ENCODE results near the gene POP7.

Gene POP7

GRCh38 chr7:100728196-100728595 is 22.3 kb downstream of the POP7 start:
- no peak for DNase-seq

GRCh38 chr7:100730136-100730800 is 24.3 kb downstream of the POP7 start:
- DNase-seq: no peak

- DNase-seq: no peak
Measured at GRCh38 chr7:100731937-100732636, 26.2 kb downstream of the POP7 start.

- DNase-seq: no peak
Measured at GRCh38 chr7:100735730-100736129, 29.8 kb downstream of the POP7 start.

GRCh38 chr7:100736671-100737070 is 30.8 kb downstream of the POP7 start:
- no peak for DNase-seq

GRCh38 chr7:100739934-100740333 is 34.0 kb downstream of the POP7 start:
- no peak for DNase-seq

GRCh38 chr7:100744605-100745004 is 38.7 kb downstream of the POP7 start:
- DNase-seq: no peak

- DNase-seq: no peak
Measured at GRCh38 chr7:100745184-100745583, 39.3 kb downstream of the POP7 start.

GRCh38 chr7:100752994-100753393 is 47.1 kb downstream of the POP7 start:
- DNase-seq: no peak

GRCh38 chr7:100753750-100754149 is 47.8 kb downstream of the POP7 start:
- DNase-seq: no peak

All from bone marrow (tissue), 2 donors.